SK-N-SH treated with all-trans-retinoic acid at 6 μM for 48 hours (cell line): ENCODE data around the gene ARL4C.

Experiments used
- ZNF8 ChIP-seq: fragments of 450-650 bp; formaldehyde crosslinking; IDR thresholded peaks from 2 replicates; pipeline ENCODE4 v1.5.0; 2020; ENCODE audit warnings: mild to moderate bottlenecking, moderate library complexity
- TF ChIP-seq, protein P1 (sequence below): fragments of 250-450 bp; sonication (Bioruptor Pico); IDR thresholded peaks from 2 replicates; pipeline ENCODE4 v1.5.1; 2021; ENCODE audit warnings: mild to moderate bottlenecking, moderate library complexity
- TF ChIP-seq, protein P2 (sequence below): fragments of 250-450 bp; sonication (Bioruptor Pico); IDR thresholded peaks from 2 replicates; pipeline ENCODE4 v1.8.0; 2020; ENCODE audit warnings: mild to moderate bottlenecking, moderate library complexity, borderline replicate concordance

DNA sequence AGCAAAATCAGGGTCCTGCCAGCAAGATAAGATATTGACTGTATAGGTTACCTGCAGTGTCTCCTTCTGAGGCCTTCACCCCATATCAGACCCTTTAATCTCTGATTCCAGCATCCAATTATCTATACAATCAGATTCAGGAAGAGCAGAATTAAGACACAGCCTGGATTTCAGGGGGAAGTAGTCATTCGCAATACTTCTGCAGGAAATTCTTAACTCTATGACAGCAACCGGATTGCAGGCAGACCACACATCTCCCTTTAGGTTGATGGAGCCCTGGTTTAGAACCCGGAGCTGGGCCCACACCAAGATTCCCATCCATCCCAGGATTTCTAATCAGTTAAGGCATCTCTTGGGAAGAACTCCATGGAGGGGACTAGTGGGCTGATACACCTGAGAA is 9.5 kb downstream of the ARL4C start:
- TF ChIP-seq, protein P1, sequence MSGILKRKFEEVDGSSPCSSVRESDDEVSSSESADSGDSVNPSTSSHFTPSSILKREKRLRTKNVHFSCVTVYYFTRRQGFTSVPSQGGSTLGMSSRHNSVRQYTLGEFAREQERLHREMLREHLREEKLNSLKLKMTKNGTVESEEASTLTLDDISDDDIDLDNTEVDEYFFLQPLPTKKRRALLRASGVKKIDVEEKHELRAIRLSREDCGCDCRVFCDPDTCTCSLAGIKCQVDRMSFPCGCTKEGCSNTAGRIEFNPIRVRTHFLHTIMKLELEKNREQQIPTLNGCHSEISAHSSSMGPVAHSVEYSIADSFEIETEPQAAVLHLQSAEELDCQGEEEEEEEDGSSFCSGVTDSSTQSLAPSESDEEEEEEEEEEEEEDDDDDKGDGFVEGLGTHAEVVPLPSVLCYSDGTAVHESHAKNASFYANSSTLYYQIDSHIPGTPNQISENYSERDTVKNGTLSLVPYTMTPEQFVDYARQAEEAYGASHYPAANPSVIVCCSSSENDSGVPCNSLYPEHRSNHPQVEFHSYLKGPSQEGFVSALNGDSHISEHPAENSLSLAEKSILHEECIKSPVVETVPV (CRISPR knock-in tag): no peak
- TF ChIP-seq ZNF8 (CRISPR knock-in tag): no peak
- TF ChIP-seq, protein P2, sequence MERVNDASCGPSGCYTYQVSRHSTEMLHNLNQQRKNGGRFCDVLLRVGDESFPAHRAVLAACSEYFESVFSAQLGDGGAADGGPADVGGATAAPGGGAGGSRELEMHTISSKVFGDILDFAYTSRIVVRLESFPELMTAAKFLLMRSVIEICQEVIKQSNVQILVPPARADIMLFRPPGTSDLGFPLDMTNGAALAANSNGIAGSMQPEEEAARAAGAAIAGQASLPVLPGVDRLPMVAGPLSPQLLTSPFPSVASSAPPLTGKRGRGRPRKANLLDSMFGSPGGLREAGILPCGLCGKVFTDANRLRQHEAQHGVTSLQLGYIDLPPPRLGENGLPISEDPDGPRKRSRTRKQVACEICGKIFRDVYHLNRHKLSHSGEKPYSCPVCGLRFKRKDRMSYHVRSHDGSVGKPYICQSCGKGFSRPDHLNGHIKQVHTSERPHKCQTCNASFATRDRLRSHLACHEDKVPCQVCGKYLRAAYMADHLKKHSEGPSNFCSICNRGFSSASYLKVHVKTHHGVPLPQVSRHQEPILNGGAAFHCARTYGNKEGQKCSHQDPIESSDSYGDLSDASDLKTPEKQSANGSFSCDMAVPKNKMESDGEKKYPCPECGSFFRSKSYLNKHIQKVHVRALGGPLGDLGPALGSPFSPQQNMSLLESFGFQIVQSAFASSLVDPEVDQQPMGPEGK (CRISPR knock-in tag): no peak
